ENCODE data around the gene CTNNBL1. TPM values are rescaled to one million over a fixed set of nuclear protein-coding genes. Genes with fewer than 3 reads are reported as not detected.

The CTNNBL1 gene
- total and polyA plus RNA-seq, 2 donors (not counting 3 experiments of a cell fraction or from before 2014, with no cell fraction given): 20.8 to 60.2 TPM

DNA sequence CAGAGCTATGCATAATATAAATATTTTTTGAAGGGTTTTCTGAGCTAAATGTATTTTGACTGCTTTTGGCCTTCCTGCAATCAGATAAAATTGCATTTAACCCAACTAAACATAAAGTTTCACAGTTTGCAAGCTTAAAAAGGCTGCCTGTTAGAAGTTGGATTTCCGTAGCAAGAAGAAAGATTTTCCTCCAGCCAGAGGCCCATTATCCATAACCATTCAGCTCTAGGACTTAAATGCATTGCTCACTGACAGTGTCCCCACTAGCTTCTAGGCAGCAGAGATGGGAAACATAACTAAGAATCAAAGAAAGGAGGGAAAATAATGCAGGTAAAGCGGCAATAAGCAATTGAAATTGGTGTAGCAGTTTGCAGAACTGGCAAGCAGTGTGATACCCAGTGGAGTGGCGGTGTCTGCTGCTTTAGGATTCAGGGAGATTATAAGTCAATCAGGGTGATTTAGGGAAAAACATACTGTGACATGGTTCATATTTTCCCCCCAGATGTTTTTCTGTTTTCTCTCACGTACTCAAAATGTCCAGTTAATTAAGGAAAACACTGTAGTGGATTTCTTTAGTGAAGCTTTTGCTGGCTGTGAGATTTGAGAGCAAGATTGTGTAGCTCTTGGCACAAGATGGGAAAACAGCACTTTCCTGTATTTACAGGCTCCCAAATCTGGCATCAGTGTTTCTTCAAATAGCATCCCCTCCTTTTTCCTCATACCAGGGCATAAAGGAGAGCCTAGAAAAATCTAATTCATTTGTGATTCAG is 69.1 kb downstream of the CTNNBL1 start:
- no peak for DNase-seq (ENCODE audit: low read depth, low spot score)
- POLR2A ChIA-PET: interaction anchor here (1.2 kb wide), 1 partner anchor 27 kb away, joined by 4 read pairs; no protein-coding TSS in a partner anchor

More for the DNA sequence above, 69.1 kb downstream of the CTNNBL1 start:
- BruUV-seq (replicated peaks): no TSS peak
- Histone ChIP-seq H3K4me3 (replicated peaks in 1 of 3; ENCODE audit: insufficient read depth in 1 of 3, low read depth in 1 of 3, low read length in 3 of 3) (no peak overlapping the region), H3K9me1 (replicated peaks; ENCODE audit: control insufficient read depth, extremely low read depth, insufficient read depth, low read length) (no peaks in the 10 kb centered on the region), H3K4me2 (ENCODE audit: insufficient read depth, low read length) (no peak overlapping the region), H3K79me2 (ENCODE audit: control insufficient read depth, insufficient read depth, low read length) (no peaks in the 10 kb centered on the region), H4K20me1 (replicated peaks; ENCODE audit: control insufficient read depth, extremely low read depth, insufficient read depth, low read length) (no peaks in the 10 kb centered on the region), H3K9ac (replicated peaks; ENCODE audit: extremely low read depth, insufficient read depth, low read length) (no peak overlapping the region), H3K4me1 (ENCODE audit: control insufficient read depth, extremely low read depth, insufficient read depth, low read length) (no peaks in the 10 kb centered on the region), H3K27me3 (ENCODE audit: control insufficient read depth in 2 of 2, insufficient read depth in 2 of 2, low read length in 2 of 2) (no peaks in the 10 kb centered on the region), H3K27ac (ENCODE audit: insufficient read depth, low read depth, low read length) (no peak overlapping the region), H3K9me3 (replicated peaks; ENCODE audit: control insufficient read depth, insufficient read depth, low read length) (no peaks in the 10 kb centered on the region), H3K36me3 (ENCODE audit: control insufficient read depth in 2 of 2, extremely low read depth in 1 of 2, insufficient read depth in 2 of 2, low read length in 2 of 2) (peaks cover 0 to 8% of the 10 kb centered on the region in 2 experiments), H2AFZ (ENCODE audit: low read depth, low read length) (no peak overlapping the region)
- TF ChIP-seq POLR2A (IDR thresholded peaks at IDR 0.05; ENCODE audit: low read depth, low read length): no peak
- no peak for TF ChIP-seq GATA2 (IDR thresholded peaks at IDR 0.05; ENCODE audit: insufficient read depth, insufficient read length, low read depth, low read length)
- no peak for TF ChIP-seq FOS (IDR thresholded peaks at IDR 0.05; ENCODE audit: borderline replicate concordance, insufficient read depth, low read length)
- no peak for TF ChIP-seq JUN (IDR thresholded peaks at IDR 0.05; ENCODE audit: borderline replicate concordance, insufficient read depth, insufficient read length, low read depth)
- no peak for TF ChIP-seq POLR2AphosphoS5 (IDR thresholded peaks at IDR 0.05; ENCODE audit: insufficient read depth, low read depth, low read length)
- no peak for TF ChIP-seq MYC (IDR thresholded peaks at IDR 0.05; ENCODE audit: low read depth, low read length)
- TF ChIP-seq, protein P1, sequence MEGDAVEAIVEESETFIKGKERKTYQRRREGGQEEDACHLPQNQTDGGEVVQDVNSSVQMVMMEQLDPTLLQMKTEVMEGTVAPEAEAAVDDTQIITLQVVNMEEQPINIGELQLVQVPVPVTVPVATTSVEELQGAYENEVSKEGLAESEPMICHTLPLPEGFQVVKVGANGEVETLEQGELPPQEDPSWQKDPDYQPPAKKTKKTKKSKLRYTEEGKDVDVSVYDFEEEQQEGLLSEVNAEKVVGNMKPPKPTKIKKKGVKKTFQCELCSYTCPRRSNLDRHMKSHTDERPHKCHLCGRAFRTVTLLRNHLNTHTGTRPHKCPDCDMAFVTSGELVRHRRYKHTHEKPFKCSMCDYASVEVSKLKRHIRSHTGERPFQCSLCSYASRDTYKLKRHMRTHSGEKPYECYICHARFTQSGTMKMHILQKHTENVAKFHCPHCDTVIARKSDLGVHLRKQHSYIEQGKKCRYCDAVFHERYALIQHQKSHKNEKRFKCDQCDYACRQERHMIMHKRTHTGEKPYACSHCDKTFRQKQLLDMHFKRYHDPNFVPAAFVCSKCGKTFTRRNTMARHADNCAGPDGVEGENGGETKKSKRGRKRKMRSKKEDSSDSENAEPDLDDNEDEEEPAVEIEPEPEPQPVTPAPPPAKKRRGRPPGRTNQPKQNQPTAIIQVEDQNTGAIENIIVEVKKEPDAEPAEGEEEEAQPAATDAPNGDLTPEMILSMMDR (IDR thresholded peaks at IDR 0.05; ENCODE audit: extremely low read depth in 1 of 2, insufficient read depth in 1 of 2, low read depth in 1 of 2, low read length in 2 of 2): no peak
- TF ChIP-seq EZH2 (IDR thresholded peaks at IDR 0.05; ENCODE audit: borderline replicate concordance, low read depth, low read length, severe bottlenecking): no peak
- no peak for TF ChIP-seq MAX (IDR thresholded peaks at IDR 0.05; ENCODE audit: insufficient read depth, insufficient read length)
- CTCF ChIA-PET: interaction anchor here (1.0 to 1.1 kb wide), 2 partner anchors 28 kb away, joined by 3 read pairs; no protein-coding TSS in a partner anchor
- dilution Hi-C loops (cut with MboI; ENCODE audit: extremely low pct_ligation_motif_present, low sequenced_read_pairs): no loop called here
- intact Hi-C loops (cut with micrococcal nuclease): no loop called here
- FAIRE-seq: no peak
